ENCODE data around the gene RUNX1.

DNA sequence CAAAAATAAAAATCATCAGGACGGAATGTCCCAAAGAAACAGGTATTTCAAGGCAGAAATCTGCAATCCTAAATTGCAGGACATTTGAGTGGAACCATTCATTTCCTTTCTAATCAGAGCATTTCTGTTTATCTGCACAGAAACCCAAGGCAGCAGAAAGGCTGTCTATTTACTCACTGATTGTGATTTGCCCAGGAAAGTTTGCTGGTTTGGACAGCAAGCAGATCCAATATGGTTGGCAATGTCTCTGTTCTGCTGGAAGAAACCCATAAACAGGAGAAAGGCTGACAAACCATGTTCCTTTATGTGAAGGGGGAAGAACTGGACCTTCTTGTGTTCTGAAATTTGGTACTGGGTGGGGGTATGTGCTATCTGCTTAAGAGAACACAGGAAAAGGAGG lies 260.2 kb downstream of the RUNX1 start:
- TF ChIP-seq CTCF (IDR thresholded peaks at IDR 0.05), result no peak
- no peak for TF ChIP-seq POLR2A (IDR thresholded peaks at IDR 0.05)

Data from vagina (tissue), 2 donors.